GM10266 (cell line): Measurements from ENCODE around the gene KL.

Experiments used
- DNase-seq: peaks from one replicate; pipeline ENCODE4 v3.0.0; 2012; ENCODE audit errors: extremely low spot score
- CTCF ChIP-seq: IDR thresholded peaks from 2 replicates; pipeline ENCODE4 v1.5.1; 2012; ENCODE audit warnings: mild to moderate bottlenecking, low read depth; ENCODE audit not compliant: control insufficient read depth, insufficient read depth; ENCODE audit errors: missing control alignments

The KL gene

GRCh38 chr13:33011828-33012470 is 4.3 kb upstream of the KL start:
- TF ChIP-seq CTCF = no peak
- no peak for DNase-seq

GRCh38 chr13:33014291-33014690 is 1.9 kb upstream of the KL start:
- no peak for DNase-seq
- TF ChIP-seq CTCF = no peak

- TF ChIP-seq CTCF = no peak
- peak; percentile 43 for DNase-seq
These were observed 968 bp upstream of the KL start for GRCh38 chr13:33015241-33015668.

- DNase-seq = peak; percentile 50
These were observed 366 bp upstream of the KL start for GRCh38 chr13:33015791-33016323.

GRCh38 chr13:33017323-33017929 is 1.2 kb downstream of the KL start:
- peak; percentile 85 for DNase-seq
- TF ChIP-seq CTCF = peak; percentile 74

More at GRCh38 chr13:33015791-33016323, 366 bp upstream of the KL start:
- no peak for TF ChIP-seq CTCF

- TF ChIP-seq CTCF = no peak
- peak; percentile 25 for DNase-seq
These were observed 2.7 kb downstream of the KL start for GRCh38 chr13:33018886-33019285.

- no peak for TF ChIP-seq CTCF
- DNase-seq = no peak
These were observed 6.8 kb downstream of the KL start for GRCh38 chr13:33022986-33023385.
